Transverse colon (tissue), 4 donors: ENCODE data around the gene SAMD1.
"Not testable (repeated sequence)": the region's sequence is repeated elsewhere in the genome, so short reads cannot be mapped to it uniquely, and the experiment has no call there.

Source experiments
- EP300 ChIP-seq: sonication (generic); formaldehyde crosslinking; IDR thresholded peaks from one replicate; pipeline ENCODE4 v1.6.1; 2017; ENCODE audit warnings: antibody characterized with exemption, low read depth
- POLR2A ChIP-seq: fragments of 450-650 bp; IDR thresholded peaks from one replicate; pipeline ENCODE4 v1.6.1; 2016; ENCODE audit warnings: antibody characterized with exemption, mild to moderate bottlenecking, moderate library complexity
- POLR2AphosphoS5 ChIP-seq, 3 donors: sonication (generic); formaldehyde crosslinking; IDR thresholded peaks; one replicate each; pipeline ENCODE4 v1.6.1; 2016; ENCODE audit warnings: antibody characterized with exemption in 3 of 3
- TF ChIP-seq, protein P1 (sequence below), 5 experiments: fragments of 200-600 bp in 3 of 5; fragments of 450-650 bp in 2 of 5; sonication (generic) in 3 of 5; IDR thresholded peaks; 1 replicate in 2 of 5; 2 replicates in 3 of 5; pipeline ENCODE4 v1.5.1; 2016 to 2017; ENCODE audit warnings: antibody characterized with exemption in 5 of 5, inconsistent platforms in 3 of 5, mild to moderate bottlenecking in 2 of 5, moderate library complexity in 1 of 5

DNA sequence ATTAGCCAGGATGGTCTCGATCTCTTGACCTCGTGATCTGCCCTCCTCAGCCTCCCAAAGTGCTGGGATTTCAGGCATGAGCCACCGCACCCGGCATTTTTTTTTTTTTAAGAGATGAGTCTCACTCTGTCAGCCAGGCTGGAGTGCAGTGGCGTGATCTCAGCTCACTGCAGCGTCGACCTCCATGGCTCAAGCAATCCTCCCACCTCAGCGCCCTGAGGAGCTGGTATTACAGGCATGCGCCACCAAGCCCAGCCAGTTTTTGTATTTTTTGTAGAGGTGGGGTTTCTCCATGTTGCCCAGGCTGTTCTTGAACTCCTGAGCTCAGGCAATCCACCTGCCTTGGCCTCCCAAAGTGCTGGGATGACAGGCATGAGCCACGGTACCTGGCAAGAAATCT is 42.7 kb downstream of the SAMD1 start:
- TF ChIP-seq, protein P1, sequence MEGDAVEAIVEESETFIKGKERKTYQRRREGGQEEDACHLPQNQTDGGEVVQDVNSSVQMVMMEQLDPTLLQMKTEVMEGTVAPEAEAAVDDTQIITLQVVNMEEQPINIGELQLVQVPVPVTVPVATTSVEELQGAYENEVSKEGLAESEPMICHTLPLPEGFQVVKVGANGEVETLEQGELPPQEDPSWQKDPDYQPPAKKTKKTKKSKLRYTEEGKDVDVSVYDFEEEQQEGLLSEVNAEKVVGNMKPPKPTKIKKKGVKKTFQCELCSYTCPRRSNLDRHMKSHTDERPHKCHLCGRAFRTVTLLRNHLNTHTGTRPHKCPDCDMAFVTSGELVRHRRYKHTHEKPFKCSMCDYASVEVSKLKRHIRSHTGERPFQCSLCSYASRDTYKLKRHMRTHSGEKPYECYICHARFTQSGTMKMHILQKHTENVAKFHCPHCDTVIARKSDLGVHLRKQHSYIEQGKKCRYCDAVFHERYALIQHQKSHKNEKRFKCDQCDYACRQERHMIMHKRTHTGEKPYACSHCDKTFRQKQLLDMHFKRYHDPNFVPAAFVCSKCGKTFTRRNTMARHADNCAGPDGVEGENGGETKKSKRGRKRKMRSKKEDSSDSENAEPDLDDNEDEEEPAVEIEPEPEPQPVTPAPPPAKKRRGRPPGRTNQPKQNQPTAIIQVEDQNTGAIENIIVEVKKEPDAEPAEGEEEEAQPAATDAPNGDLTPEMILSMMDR (IDR thresholded peaks at IDR 0.05): not testable (repeated sequence)
- TF ChIP-seq POLR2AphosphoS5 (IDR thresholded peaks at IDR 0.05); POLR2A; EP300: not testable (repeated sequence)
